ENCODE data around the gene TMED4. TPM values are rescaled to one million over a fixed set of nuclear protein-coding genes. Genes with fewer than 3 reads are reported as not detected.
A peak's percentile ranks its signal among the peaks of the same experiment; 100 is the strongest.

TMED4 gene
- total RNA-seq, 1 experiment from 2014 or later, result 115 TPM

GRCh38 chr7:44533301-44534055, 48.6 kb downstream of the TMED4 start:
- no peaks in the 10 kb centered on the region for H3K9me3 Mint-ChIP-seq (ENCODE audit: low read depth, unreplicated experiment)
- CTCF ChIA-PET, result interaction anchor here (0.7 to 1.4 kb wide), 3 partner anchors 10 to 291 kb away, joined by 4 to 9 read pairs (median 6); partner anchors contain the start of gene DDX56
- intact Hi-C loops (cut with micrococcal nuclease; ENCODE audit: unreplicated experiment), result no loop called here
- no peak for DNase-seq
- H3K36me3 Mint-ChIP-seq (ENCODE audit: insufficient read depth, unreplicated experiment), result peaks cover 53% of the 10 kb centered on the region
- TF ChIP-seq, protein P1, sequence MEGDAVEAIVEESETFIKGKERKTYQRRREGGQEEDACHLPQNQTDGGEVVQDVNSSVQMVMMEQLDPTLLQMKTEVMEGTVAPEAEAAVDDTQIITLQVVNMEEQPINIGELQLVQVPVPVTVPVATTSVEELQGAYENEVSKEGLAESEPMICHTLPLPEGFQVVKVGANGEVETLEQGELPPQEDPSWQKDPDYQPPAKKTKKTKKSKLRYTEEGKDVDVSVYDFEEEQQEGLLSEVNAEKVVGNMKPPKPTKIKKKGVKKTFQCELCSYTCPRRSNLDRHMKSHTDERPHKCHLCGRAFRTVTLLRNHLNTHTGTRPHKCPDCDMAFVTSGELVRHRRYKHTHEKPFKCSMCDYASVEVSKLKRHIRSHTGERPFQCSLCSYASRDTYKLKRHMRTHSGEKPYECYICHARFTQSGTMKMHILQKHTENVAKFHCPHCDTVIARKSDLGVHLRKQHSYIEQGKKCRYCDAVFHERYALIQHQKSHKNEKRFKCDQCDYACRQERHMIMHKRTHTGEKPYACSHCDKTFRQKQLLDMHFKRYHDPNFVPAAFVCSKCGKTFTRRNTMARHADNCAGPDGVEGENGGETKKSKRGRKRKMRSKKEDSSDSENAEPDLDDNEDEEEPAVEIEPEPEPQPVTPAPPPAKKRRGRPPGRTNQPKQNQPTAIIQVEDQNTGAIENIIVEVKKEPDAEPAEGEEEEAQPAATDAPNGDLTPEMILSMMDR (IDR thresholded peaks at IDR 0.05; ENCODE audit: unreplicated experiment), result no peak
- no TSS peak for BruUV-seq (replicated peaks)
- H3K4me3 Mint-ChIP-seq (ENCODE audit: low read depth, unreplicated experiment), result no peak overlapping the region
- H3K27me3 Mint-ChIP-seq (ENCODE audit: unreplicated experiment), result no peaks in the 10 kb centered on the region
- H3K4me1 Mint-ChIP-seq (ENCODE audit: low read depth, unreplicated experiment), result peaks cover 44% of the 10 kb centered on the region
- H3K27ac Mint-ChIP-seq (ENCODE audit: unreplicated experiment), result no peak overlapping the region

DNA sequence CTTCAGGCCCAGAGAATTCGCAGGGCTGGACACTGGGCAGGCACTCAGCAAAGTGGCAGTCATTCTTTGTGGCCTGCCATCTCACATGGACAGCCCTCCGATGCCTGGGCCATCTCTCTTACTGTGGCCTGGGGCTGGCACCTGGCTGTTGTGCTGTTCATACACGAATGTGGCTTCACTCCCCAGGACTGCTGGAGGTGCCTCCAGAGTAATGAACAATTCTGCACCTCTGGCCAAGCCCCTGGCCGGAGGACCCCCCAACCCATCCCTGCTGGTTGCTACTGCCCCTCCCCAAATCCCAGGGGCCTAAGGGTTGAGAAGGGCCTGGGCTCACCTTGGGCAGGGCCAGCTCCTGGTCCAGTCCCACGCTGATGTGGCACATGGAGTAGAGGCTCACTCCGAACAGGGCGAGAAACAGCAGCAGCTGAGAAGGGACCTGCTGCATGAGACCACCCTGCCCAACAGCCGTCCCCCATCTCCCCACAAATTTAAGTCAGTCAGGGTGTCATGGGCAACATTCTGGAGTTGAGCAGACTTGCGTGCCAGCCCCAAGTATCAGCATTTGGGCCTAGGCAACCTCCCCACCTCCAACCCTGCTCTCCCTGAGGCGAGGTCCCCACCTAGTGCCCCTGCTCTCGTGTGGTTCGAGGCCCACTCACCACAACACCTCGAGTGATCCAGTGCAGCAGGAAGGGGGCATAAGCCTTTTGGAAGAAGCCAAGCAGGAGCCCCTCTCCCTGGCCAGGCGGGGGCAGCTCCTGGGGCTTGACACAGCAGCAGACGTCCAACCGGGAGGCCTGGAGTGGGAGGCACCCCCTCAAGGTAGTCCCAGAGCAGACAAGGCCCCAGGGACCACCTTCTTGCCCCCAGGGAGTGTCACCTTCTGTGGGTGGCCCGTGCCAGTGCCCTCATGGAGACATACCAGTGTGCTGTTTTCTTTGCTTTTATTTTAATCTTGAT, 50.3 kb downstream of the TMED4 start:
- CTCF ChIA-PET, result interaction anchor here (0.6 kb wide), 1 partner anchor 20 kb away, joined by 3 read pairs; no protein-coding TSS in a partner anchor
- no TSS peak for BruUV-seq (replicated peaks)

GRCh38 chr7:44530990-44531389, 51.0 kb downstream of the TMED4 start:
- no TSS peak for BruUV-seq (replicated peaks)
- DNase-seq, result no peak

More for the DNA sequence above, 50.3 kb downstream of the TMED4 start:
- Mint-ChIP-seq H3K9me3 (ENCODE audit: low read depth, unreplicated experiment) (no peaks in the 10 kb centered on the region), H3K27ac (ENCODE audit: unreplicated experiment) (peak overlapping the region; percentile 27), H3K4me1 (ENCODE audit: low read depth, unreplicated experiment) (peaks cover 26% of the 10 kb centered on the region), H3K27me3 (ENCODE audit: unreplicated experiment) (no peaks in the 10 kb centered on the region), H3K4me3 (ENCODE audit: low read depth, unreplicated experiment) (no peak overlapping the region), H3K36me3 (ENCODE audit: insufficient read depth, unreplicated experiment) (peaks cover 40% of the 10 kb centered on the region)
- no peak for DNase-seq
- TF ChIP-seq, protein P1 (IDR thresholded peaks at IDR 0.05; ENCODE audit: unreplicated experiment), result no peak
- intact Hi-C loops (cut with micrococcal nuclease; ENCODE audit: unreplicated experiment), result no loop called here

More at GRCh38 chr7:44530990-44531389, 51.0 kb downstream of the TMED4 start:
- Mint-ChIP-seq H3K9me3 (ENCODE audit: low read depth, unreplicated experiment) (no peaks in the 10 kb centered on the region), H3K27me3 (ENCODE audit: unreplicated experiment) (no peaks in the 10 kb centered on the region), H3K36me3 (ENCODE audit: insufficient read depth, unreplicated experiment) (peaks cover 40% of the 10 kb centered on the region), H3K4me1 (ENCODE audit: low read depth, unreplicated experiment) (peaks cover 23% of the 10 kb centered on the region), H3K27ac (ENCODE audit: unreplicated experiment) (peak overlapping the region; percentile 27), H3K4me3 (ENCODE audit: low read depth, unreplicated experiment) (no peak overlapping the region)
- intact Hi-C loops (cut with micrococcal nuclease; ENCODE audit: unreplicated experiment), result no loop called here
- CTCF ChIA-PET, result no interaction called here
- TF ChIP-seq, protein P1 (IDR thresholded peaks at IDR 0.05; ENCODE audit: unreplicated experiment), result no peak

Other genes with a start within 250 kb of the TMED4 start
- 176 and 202 TPM in 2 replicates for gene NUDCD3, start 91.6 kb downstream of the TMED4 start, total RNA-seq (2022)
- gene NPC1L1, start 40.9 kb downstream of the TMED4 start, total RNA-seq (2022), result 45.0 and 46.0 TPM in 2 replicates
- gene DDX56, start 8.3 kb downstream of the TMED4 start, total RNA-seq (2022), result 157 and 168 TPM in 2 replicates
- gene OGDH, start 24.4 kb upstream of the TMED4 start, total RNA-seq (2022), result 100 and 105 TPM in 2 replicates
- gene ZMIZ2, start 166.6 kb upstream of the TMED4 start, total RNA-seq (2022), result 260 and 269 TPM in 2 replicates
- gene PPIA, start 214.4 kb upstream of the TMED4 start, total RNA-seq (2022), result 2,685 and 3,069 TPM in 2 replicates